Neutrophil (primary cell): ENCODE data around the gene TMEM147.

Source experiments
- H3K27ac ChIP-seq: fragments of 200-600 bp; sonication (generic); 2 replicates; pipeline ENCODE4 v1.5.1; 2016; ENCODE audit warnings: mild to moderate bottlenecking, moderate library complexity
- H3K27me3 ChIP-seq: fragments of 200-600 bp; sonication (generic); 2 replicates; pipeline ENCODE4 v1.6.0; 2016; ENCODE audit warnings: mild to moderate bottlenecking
- H3K36me3 ChIP-seq: fragments of 200-600 bp; sonication (generic); 2 replicates; pipeline ENCODE4 v1.5.1; 2017
- H3K4me1 ChIP-seq, 2 experiments: fragments of 200-600 bp in 1 of 2; sonication (generic) in 1 of 2; 1 replicate in 1 of 2; 2 replicates in 1 of 2; pipeline versions ENCODE4 v1.5.1 to v1.6.1; 2013 to 2016; ENCODE audit warnings: low read depth in 1 of 2, low read length in 1 of 2, mild to moderate bottlenecking in 1 of 2, moderate library complexity in 1 of 2; ENCODE audit not compliant: control insufficient read depth in 1 of 2, insufficient read depth in 1 of 2
- H3K4me3 ChIP-seq, 2 experiments: fragments of 200-600 bp in 1 of 2; sonication (generic) in 1 of 2; 1 replicate in 1 of 2; 2 replicates in 1 of 2; pipeline ENCODE4 v1.5.1; 2013 to 2016; ENCODE audit warnings: low read depth in 1 of 2, low read length in 1 of 2, mild to moderate bottlenecking in 1 of 2, moderate library complexity in 1 of 2
- H3K9me3 ChIP-seq: fragments of 200-600 bp; sonication (generic); 2 replicates; pipeline ENCODE4 v1.5.1; 2016
- TF ChIP-seq, protein P1 (sequence below): fragments of 200-600 bp; sonication (generic); IDR thresholded peaks from 2 replicates; pipeline ENCODE4 v1.5.1; 2016; ENCODE audit warnings: antibody characterized with exemption

Gene TMEM147

DNA sequence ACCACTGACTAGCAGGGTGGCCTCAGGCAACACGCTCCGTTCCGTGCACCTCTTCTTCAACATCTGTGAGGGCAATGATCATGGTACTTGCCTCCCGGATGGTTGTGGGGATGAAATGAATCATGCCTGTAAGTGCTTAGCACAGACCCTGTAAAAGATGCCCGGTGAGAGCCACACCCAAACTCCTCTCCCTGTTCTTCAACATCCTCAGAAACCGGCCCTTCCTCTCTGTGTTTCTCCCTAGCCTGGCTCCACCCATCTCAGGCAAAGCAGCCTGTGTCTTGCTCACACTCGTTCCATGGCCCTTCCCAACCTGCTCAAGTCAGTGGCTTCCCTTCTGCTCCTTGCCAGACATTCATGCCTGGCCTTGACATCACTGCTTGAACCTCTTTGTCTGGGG, 26.1 kb upstream of the TMEM147 start:
- Histone ChIP-seq H3K27me3 (peaks cover 8% of the 10 kb centered on the region), H3K4me3 (no peak overlapping the region), H3K36me3 (no peaks in the 10 kb centered on the region), H3K9me3 (no peaks in the 10 kb centered on the region), H3K4me1 (no peaks in the 10 kb centered on the region), H3K27ac (no peak overlapping the region)
- TF ChIP-seq, protein P1, sequence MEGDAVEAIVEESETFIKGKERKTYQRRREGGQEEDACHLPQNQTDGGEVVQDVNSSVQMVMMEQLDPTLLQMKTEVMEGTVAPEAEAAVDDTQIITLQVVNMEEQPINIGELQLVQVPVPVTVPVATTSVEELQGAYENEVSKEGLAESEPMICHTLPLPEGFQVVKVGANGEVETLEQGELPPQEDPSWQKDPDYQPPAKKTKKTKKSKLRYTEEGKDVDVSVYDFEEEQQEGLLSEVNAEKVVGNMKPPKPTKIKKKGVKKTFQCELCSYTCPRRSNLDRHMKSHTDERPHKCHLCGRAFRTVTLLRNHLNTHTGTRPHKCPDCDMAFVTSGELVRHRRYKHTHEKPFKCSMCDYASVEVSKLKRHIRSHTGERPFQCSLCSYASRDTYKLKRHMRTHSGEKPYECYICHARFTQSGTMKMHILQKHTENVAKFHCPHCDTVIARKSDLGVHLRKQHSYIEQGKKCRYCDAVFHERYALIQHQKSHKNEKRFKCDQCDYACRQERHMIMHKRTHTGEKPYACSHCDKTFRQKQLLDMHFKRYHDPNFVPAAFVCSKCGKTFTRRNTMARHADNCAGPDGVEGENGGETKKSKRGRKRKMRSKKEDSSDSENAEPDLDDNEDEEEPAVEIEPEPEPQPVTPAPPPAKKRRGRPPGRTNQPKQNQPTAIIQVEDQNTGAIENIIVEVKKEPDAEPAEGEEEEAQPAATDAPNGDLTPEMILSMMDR = no peak

DNA sequence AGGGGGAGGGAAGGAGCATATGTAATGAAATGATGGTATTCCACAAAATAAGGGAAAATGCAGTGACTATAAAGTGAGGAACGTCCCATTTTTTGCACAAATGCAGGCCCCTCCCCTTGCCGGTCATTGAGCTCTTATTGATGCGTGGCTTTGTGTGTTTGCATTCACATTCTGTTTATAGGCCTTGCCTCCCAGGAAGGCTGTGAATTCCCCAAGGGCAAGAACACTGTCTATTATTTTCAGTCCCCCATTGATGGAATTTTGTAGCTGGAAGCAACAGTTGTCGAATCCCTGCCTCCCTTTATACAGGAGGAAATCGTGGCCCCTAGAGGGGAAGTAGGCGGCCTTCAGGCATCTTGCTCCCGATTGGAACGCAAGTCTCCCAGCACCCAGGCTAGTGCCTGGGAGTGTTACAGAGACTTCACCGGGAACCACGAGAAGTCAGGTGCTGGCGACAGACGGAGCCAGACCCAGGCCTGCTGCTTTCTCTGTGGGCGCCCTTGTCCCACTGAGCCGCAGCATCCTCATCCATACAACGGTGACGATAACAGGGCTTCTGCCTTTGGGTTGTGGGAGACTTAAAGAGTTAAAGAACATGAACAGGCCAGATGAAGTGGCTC, 24.2 kb upstream of the TMEM147 start:
- no peak overlapping the region for H3K27ac ChIP-seq
- no peaks in the 10 kb centered on the region for H3K27me3 ChIP-seq
- no peaks in the 10 kb centered on the region for H3K4me1 ChIP-seq
- TF ChIP-seq, protein P1 = no peak
- no peaks in the 10 kb centered on the region for H3K9me3 ChIP-seq
- no peak overlapping the region for H3K4me3 ChIP-seq
- no peaks in the 10 kb centered on the region for H3K36me3 ChIP-seq

DNA sequence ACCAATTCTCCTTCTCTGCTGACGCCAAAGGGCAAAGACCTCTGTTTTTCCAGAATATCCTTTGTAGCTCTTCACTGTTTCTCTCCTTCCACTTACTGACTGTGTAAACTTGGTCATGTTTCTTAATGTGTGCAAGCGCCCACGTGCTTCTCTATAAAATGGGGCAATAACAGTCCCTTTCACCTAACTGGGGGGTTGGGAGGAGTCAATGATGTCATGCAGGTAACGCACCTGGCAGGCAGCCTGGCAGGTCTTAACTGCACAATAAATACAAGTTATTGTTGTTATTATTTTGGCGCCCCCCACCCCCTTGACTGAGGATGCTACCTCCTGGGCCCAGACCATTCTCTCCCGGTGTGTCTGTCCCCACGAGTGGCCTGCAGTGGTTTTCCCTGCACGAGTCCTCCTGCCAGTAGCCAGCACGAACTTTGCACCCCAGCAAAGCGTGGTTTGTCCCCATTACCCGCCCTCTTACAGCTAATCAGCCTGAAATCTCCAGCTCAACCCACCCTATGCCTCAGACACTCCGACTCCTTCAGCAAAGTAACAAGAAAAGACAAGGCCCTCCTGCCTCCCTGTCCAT, 22.6 kb upstream of the TMEM147 start:
- Histone ChIP-seq H3K36me3 (no peaks in the 10 kb centered on the region), H3K9me3 (no peaks in the 10 kb centered on the region), H3K4me3 (no peak overlapping the region), H3K27me3 (no peaks in the 10 kb centered on the region), H3K4me1 (no peaks in the 10 kb centered on the region), H3K27ac (no peak overlapping the region)
- TF ChIP-seq, protein P1 = no peak

DNA sequence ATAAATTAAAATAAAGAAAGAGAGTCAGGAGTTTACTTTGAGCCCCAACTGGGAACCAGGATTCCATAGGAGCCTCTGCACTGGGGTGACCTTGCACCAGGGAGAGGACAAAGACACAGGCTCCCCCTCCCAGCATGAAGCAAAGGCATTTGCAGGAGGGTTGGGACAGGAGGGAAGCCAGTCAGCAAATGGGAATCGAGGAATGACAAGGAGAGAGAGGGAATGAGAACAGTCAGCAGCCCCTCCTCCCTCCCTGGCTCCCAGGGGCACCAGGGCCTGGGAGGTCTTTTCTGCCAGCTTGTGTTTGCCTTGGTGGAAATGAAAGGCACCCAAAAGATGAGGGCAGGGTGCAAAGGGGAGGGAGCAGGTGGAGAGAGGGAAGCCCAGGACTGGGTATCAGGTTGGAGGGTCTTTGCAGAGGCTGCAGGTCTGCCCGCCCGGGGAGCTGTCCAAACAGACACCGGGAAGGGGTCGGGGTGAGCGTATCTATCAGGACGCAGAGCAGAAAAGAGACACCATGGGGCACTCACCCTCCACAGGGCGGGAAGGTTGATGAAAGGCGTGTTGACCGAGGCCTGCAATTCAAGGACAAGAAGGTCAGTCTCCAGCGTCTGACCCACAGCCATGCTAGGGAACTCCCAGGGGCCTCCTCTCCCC, 21.1 kb upstream of the TMEM147 start:
- H3K27me3 ChIP-seq = peaks cover 9% of the 10 kb centered on the region

DNA sequence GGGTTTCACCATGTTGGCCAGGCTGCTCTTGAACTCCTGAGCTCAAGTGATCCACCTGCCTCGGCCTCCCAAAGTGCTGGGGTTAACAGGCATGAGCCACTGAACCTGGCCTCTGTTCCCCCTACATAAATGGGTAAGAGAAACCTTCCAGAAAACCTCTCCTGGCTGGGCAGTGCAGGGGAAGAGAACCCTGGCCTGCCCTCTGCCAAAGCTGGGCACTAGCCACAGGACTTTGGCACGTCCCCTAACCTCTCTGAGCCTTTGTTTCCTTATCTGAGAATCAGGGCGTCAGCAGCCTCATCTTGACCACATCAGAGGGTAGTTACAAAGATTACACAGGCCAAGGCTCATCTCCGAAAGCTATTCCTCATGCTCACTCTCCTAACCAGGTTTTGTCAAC, 19.6 kb upstream of the TMEM147 start:
- no peak overlapping the region for H3K4me3 ChIP-seq
- no peaks in the 10 kb centered on the region for H3K4me1 ChIP-seq
- H3K36me3 ChIP-seq = no peaks in the 10 kb centered on the region
- H3K27ac ChIP-seq = no peak overlapping the region
- H3K27me3 ChIP-seq = peaks cover 21% of the 10 kb centered on the region
- no peaks in the 10 kb centered on the region for H3K9me3 ChIP-seq
- TF ChIP-seq, protein P1 = no peak

More for the DNA sequence above, 21.1 kb upstream of the TMEM147 start:
- H3K4me3 ChIP-seq = no peak overlapping the region
- H3K27ac ChIP-seq = no peak overlapping the region
- no peaks in the 10 kb centered on the region for H3K36me3 ChIP-seq
- no peaks in the 10 kb centered on the region for H3K4me1 ChIP-seq
- TF ChIP-seq, protein P1 = no peak
- no peaks in the 10 kb centered on the region for H3K9me3 ChIP-seq
